ENCODE data around the gene LMF1.

The LMF1 gene

GRCh38 chr16:813916-814412 lies 156.8 kb downstream of the LMF1 start:
- DNase-seq (ENCODE audit: low read depth, low spot score), result no peak

DNA sequence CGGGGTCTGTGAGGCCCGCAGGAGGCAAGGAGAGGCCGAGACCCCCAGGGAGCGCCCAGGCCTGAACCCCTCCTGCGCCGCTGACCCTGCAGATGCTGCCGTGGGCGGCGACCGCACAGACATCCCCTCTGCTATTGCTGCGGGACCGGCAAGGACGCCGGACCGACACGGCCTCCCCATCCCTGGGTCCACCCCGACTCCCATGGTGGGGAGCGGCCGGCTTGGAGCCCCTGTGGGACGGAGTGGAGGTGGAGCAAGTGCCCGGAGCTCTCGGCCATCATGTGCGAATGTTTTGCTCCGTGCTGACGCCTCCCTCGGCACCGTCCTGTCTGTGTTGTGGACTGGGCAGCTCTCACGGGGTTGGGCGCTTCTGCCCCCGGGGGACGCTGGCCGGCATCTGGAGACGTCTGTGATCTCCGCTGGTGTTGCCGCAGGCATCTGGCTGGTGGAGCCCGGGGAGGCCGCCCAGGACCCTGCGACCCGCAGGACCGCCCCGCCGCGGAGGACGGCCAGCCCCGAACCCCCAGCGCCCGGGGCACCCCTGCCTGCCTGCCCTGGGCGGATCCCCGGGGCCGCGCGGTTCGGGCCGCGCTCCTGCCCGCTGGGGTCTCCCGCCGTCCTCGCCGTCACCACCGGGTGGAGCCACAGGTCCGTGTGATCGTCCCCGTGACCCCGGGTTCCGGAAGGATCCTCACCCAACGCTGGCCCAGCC lies 157.4 kb downstream of the LMF1 start:
- no peak for DNase-seq (ENCODE audit: low read depth, low spot score)

- no peak for DNase-seq (ENCODE audit: low read depth, low spot score)
Observed at GRCh38 chr16:808085-808386, 162.7 kb downstream of the LMF1 start.

- DNase-seq (ENCODE audit: low read depth, low spot score), result peak; percentile 57
Observed at GRCh38 chr16:807347-808084, 163.3 kb downstream of the LMF1 start.

DNA sequence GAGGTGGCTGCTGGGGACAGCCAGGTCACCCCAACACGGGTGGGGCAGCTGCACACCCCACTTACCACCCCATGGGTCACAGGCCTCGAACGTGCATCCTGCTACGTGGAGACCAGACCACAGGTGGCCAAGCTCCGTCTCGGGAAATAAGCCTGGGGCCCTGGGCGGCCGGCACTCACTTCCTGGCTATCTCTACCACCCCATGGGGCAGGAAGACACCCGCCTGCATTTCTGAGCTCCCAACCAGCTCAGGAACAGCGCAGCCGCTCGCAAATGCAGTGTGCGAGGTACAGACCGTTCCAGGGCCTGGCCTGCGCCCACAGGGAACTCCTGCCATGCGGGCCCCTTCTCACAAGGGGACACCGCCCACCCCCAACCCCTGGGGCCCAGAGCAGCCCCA lies 165.3 kb downstream of the LMF1 start:
- no peak for DNase-seq (ENCODE audit: low read depth, low spot score)

DNA sequence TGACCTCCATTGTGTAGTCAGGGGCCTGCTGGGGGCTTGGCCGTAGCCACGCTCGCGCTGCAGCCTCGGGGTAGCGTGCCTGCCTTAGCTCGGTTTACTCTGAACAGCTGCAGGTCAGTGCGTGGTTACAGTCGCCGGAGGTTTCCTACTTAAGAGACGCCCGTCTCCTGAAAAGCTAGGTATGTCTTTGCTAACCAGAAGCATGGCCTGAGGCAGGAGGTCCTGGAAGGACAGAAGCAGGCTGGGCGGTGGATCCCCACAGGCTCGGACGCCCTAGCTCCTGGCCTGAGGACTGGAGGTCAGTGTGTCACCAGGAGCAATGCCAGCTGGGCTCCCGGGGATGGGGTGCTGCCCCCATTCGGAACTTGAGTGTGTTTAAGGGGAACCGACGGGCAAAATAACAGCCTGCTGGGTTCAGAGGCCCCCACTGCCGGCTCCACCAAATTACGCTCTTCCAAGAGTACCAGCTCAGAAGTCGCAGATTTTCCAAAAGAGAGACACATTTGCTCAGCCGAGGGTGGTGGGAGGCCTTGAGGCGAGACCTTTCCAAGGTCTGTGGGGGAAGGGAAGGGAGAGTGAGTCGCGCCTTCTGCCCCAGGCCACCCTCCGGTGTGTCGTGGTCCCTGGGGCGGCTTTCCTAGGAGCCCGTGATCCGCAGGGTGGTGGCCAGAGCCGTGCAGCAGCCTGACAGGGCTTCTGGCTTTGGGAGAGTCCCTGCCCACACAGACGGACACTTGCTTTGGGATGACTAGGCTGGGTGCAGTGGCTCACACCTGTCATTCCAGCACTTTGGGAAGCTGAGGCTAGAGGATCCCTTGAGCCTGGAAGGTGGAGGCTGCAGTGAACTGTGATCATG lies 166.4 kb downstream of the LMF1 start:
- DNase-seq (ENCODE audit: low read depth, low spot score), result no peak

- DNase-seq (ENCODE audit: low read depth, low spot score), result no peak
Observed at GRCh38 chr16:803754-804080, 167.1 kb downstream of the LMF1 start.

Measured in activated CD4-positive, CD25-positive, alpha-beta regulatory T cell treated with anti-CD3 and anti-CD28 coated beads, Interleukin-2, amount 50 U/mL, for 16 hours (primary cell).